HCT116 (cell line): ENCODE results near the gene ZNF746. TPM values are rescaled to one million over a fixed set of nuclear protein-coding genes. Genes with fewer than 3 reads are reported as not detected.

Experiments
- ATAC-seq: fragments of 200-7000 bp; cut with Tn5 transposase; 2 replicates; pipeline ENCODE4 v1.9.1; 2020; ENCODE audit warnings: mild to moderate bottlenecking, moderate library complexity
- BruUV-seq: library from RNA; stranded (reverse); fragments of 400-500 nt; replicated peaks from 2 replicates; lab custom pipeline; 2021; lab: Mats Ljungman, UMichigan
- CTCF ChIA-PET: fragments of 300-600 bp; sonication (Branson Sonifier 250); formaldehyde crosslinking; loops from one replicate; lab custom pipeline; 2021; ENCODE audit warnings: antibody characterized with exemption; lab: Charles Lee
- POLR2A ChIA-PET: fragments of 300-600, 350-600 bp; sonication (Branson Sonifier 250); formaldehyde crosslinking; loops from one replicate; lab custom pipeline; 2021; ENCODE audit warnings: antibody characterized with exemption; lab: Charles Lee
- RAD21 ChIA-PET, 2 experiments: fragments of 300-600 bp; sonication (Branson Sonifier 250); formaldehyde crosslinking; loops; one replicate each; lab custom pipeline; 2023; ENCODE audit warnings: low total read pairs in 2 of 2; ENCODE audit not compliant: uncharacterized antibody in 2 of 2, unreplicated experiment in 2 of 2, low non-redundant PET in 1 of 2; lab: Charles Lee
- DNase-seq: peaks from one replicate; pipeline ENCODE4 v3.0.0-alpha.2; 2010; ENCODE audit warnings: low read depth, low spot score
- H2AFZ ChIP-seq: fragments of 200-600 bp; shearing (Covaris generic), sonication (generic); 2 replicates; pipeline ENCODE4 v1.6.1; 2017; ENCODE audit warnings: low read depth, mixed run types, mixed read lengths, antibody characterized with exemption, low read length; ENCODE audit not compliant: poor library complexity, severe bottlenecking
- H3K27ac ChIP-seq: 2 replicates; pipeline ENCODE4 v1.5.1; 2012; ENCODE audit warnings: low read depth, low read length
- H3K27me3 ChIP-seq: fragments of 200-600 bp; sonication (generic); 2 replicates; pipeline ENCODE4 v1.6.1; 2016; ENCODE audit warnings: mixed run types, low read length, mixed read lengths; ENCODE audit not compliant: insufficient read depth
- H3K36me3 ChIP-seq, 2 experiments: fragments of 200-500 bp in 1 of 2; fragments of 200-600 bp in 1 of 2; sonication (Bioruptor generic) in 1 of 2; sonication (generic) in 1 of 2; 2 replicates each; pipeline versions ENCODE4 v1.5.1 to v1.6.1; 2014 to 2016; ENCODE audit warnings: low read length in 2 of 2, inconsistent platforms in 1 of 2, mixed read lengths in 1 of 2, mixed run types in 1 of 2; ENCODE audit not compliant: insufficient read depth in 2 of 2, control insufficient read depth in 1 of 2
- H3K4me1 ChIP-seq, 2 experiments: fragments of 200-600 bp in 1 of 2; sonication (generic) in 1 of 2; 2 replicates each; pipeline versions ENCODE4 v1.5.1 to v1.6.1; 2012 to 2017; ENCODE audit warnings: low read length in 2 of 2, inconsistent platforms in 1 of 2, mild to moderate bottlenecking in 1 of 2, mixed read lengths in 1 of 2, mixed run types in 1 of 2, moderate library complexity in 1 of 2; ENCODE audit not compliant: insufficient read depth in 2 of 2, control insufficient read depth in 1 of 2
- H3K4me2 ChIP-seq: fragments of 200-600 bp; sonication (generic); 2 replicates; pipeline ENCODE4 v1.6.1; 2017; ENCODE audit warnings: mixed run types, low read length, mixed read lengths
- H3K4me3 ChIP-seq, 2 experiments: fragments of 200-600 bp in 1 of 2; sonication (generic) in 1 of 2; replicated peaks in 1 of 2; 2 replicates each; pipeline ENCODE4 v1.5.1; 2011 to 2016; ENCODE audit warnings: low read length in 2 of 2, control low read depth in 1 of 2, low read depth in 1 of 2, mild to moderate bottlenecking in 1 of 2, mixed read lengths in 1 of 2, mixed run types in 1 of 2
- H3K79me2 ChIP-seq: fragments of 200-600 bp; sonication (generic); 2 replicates; pipeline ENCODE4 v1.6.1; 2017; ENCODE audit warnings: mild to moderate bottlenecking, mixed run types, low read length, moderate library complexity, mixed read lengths; ENCODE audit not compliant: insufficient read depth
- H3K9ac ChIP-seq: fragments of 200-600 bp; sonication (generic); 2 replicates; pipeline ENCODE4 v1.6.1; 2016; ENCODE audit warnings: low read length, mixed read lengths
- H3K9me2 ChIP-seq: fragments of 200-600 bp; sonication (generic), shearing (Covaris generic); 2 replicates; pipeline ENCODE4 v1.6.1; 2017; ENCODE audit warnings: mixed run types, mild to moderate bottlenecking, moderate library complexity; ENCODE audit not compliant: insufficient read depth
- H3K9me3 ChIP-seq, 2 experiments: fragments of 200-500 bp in 1 of 2; fragments of 200-600 bp in 1 of 2; sonication (Bioruptor generic) in 1 of 2; sonication (generic) in 1 of 2; 2 replicates each; pipeline ENCODE4 v1.6.1; 2014 to 2017; ENCODE audit warnings: low read length in 2 of 2, mixed read lengths in 2 of 2, inconsistent platforms in 1 of 2, low read depth in 1 of 2, mild to moderate bottlenecking in 1 of 2, mixed run types in 1 of 2, moderate library complexity in 1 of 2; ENCODE audit not compliant: control insufficient read depth in 1 of 2, insufficient read depth in 1 of 2
- H4K20me1 ChIP-seq: fragments of 200-600 bp; sonication (generic), shearing (Covaris generic); 2 replicates; pipeline ENCODE4 v1.6.1; 2017; ENCODE audit warnings: mixed run types, mild to moderate bottlenecking, moderate library complexity; ENCODE audit not compliant: insufficient read depth
- CBX3 ChIP-seq: IDR thresholded peaks from 2 replicates; pipeline ENCODE4 v1.6.1; 2012; ENCODE audit warnings: low read depth
- EGR1 ChIP-seq: IDR thresholded peaks from 2 replicates; pipeline ENCODE4 v1.6.1; 2012; ENCODE audit warnings: low read depth
- ELF1 ChIP-seq: IDR thresholded peaks from 2 replicates; pipeline ENCODE4 v1.6.1; 2012; ENCODE audit warnings: low read depth, borderline replicate concordance
- EZH2phosphoT487 ChIP-seq: fragments of 200-600 bp; IDR thresholded peaks from 2 replicates; pipeline ENCODE4 v1.6.1; 2018; ENCODE audit warnings: antibody characterized with exemption, borderline replicate concordance
- POLR2A ChIP-seq: IDR thresholded peaks from 2 replicates; pipeline ENCODE4 v1.7.0; 2011; ENCODE audit warnings: borderline replicate concordance; ENCODE audit not compliant: insufficient read depth, insufficient read length; ENCODE audit errors: extremely low read depth
- RAD21 ChIP-seq: IDR thresholded peaks from 2 replicates; pipeline ENCODE4 v1.6.1; 2012; ENCODE audit warnings: low read depth, mild to moderate bottlenecking
- SP1 ChIP-seq: IDR thresholded peaks from 2 replicates; pipeline ENCODE4 v1.6.1; 2012; ENCODE audit warnings: low read depth
- SRF ChIP-seq: IDR thresholded peaks from 2 replicates; pipeline ENCODE4 v1.6.1; 2012; ENCODE audit warnings: low read depth
- TCF7L2 ChIP-seq: IDR thresholded peaks from 2 replicates; pipeline ENCODE4 v1.7.0; 2011; ENCODE audit warnings: borderline replicate concordance, inconsistent platforms; ENCODE audit not compliant: insufficient read depth, insufficient read length; ENCODE audit errors: extremely low read depth
- YY1 ChIP-seq: IDR thresholded peaks from 2 replicates; pipeline ENCODE4 v1.6.1; 2011; ENCODE audit warnings: low read length, low read depth, moderate library complexity, mild to moderate bottlenecking; ENCODE audit not compliant: insufficient replicate concordance; ENCODE audit errors: extremely low read depth
- ZFX ChIP-seq: fragments of 450-650 bp; IDR thresholded peaks from 2 replicates; pipeline ENCODE4 v1.6.1; 2017
- intact Hi-C: fragments of 100-400 bp; cut with micrococcal nuclease; formaldehyde crosslinking; loops from 2 replicates; pipeline ENCODE4 v1.10.0; 2022
- total RNA-seq: library from RNA; stranded (reverse); gene quantifications from one replicate; pipeline ENCODE4 v1.2.1, GENCODE V29; 2021; ENCODE audit not compliant: unreplicated experiment
- TF ChIP-seq, protein P1 (sequence below): IDR thresholded peaks from 2 replicates; pipeline ENCODE4 v1.6.1; 2012
- TF ChIP-seq, protein P2 (sequence below): IDR thresholded peaks from 2 replicates; pipeline ENCODE4 v1.6.1; 2012
- TF ChIP-seq, protein P3 (sequence below), 3 experiments: fragments of 200-600 bp in 1 of 3; sonication (generic) in 1 of 3; IDR thresholded peaks in 2 of 3; conservative IDR thresholded peaks in 1 of 3; 2 replicates each; pipeline ENCODE4 v1.5.1; 2012 to 2017; ENCODE audit warnings: low read depth in 2 of 3, low read length in 2 of 3, antibody characterized with exemption in 1 of 3, borderline replicate concordance in 1 of 3, control low read depth in 1 of 3, mild to moderate bottlenecking in 1 of 3, mixed read lengths in 1 of 3, mixed run types in 1 of 3, moderate library complexity in 1 of 3; ENCODE audit not compliant: insufficient read depth in 1 of 3

ZNF746 gene
- total RNA-seq, 1 experiment from 2014 or later: 18.7 TPM

DNA sequence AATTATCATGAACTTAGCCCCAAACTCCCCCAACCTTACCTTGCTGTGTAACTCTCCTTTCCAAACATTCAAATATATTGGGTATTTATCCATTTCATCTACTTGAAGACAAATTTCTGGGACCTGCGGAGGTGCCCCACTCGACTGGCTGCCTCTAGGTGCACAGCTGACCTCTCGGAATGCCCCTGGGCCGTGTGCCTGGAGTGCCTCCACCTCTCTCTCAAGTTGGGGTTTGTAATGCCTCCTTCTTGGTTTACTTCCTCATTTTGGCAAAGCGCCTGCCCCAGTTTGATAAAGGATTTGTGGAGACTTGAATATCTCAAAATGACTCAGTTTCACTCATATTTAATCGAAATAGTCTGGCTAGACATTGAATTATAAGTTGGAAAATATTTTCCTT is 53.3 kb downstream of the ZNF746 start:
- intact Hi-C loops: no loop called here
- H2AFZ ChIP-seq: no peak overlapping the region
- POLR2A ChIA-PET: no interaction called here

DNA sequence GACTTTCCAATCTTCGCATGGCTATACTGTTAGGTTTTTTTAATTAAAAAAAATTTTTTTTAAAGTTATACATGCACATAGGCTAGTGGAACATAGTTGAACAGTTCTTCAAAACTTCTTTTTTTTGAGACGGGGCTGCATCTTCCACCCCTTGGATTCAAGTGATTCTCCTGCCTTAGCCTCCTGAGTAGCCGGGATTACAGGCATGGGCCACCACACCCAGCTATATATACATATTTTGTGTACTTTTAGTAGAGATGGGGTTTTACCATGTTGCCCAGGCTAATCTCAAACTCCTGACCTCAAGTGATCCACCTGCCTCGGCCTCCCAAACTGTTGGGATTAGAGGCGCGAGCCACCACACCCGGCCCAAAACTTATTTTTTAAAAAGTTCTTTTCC is 54.1 kb downstream of the ZNF746 start:
- ChIA-PET CTCF (interaction anchor here (1.5 kb wide), 1 partner anchor 17 kb away, joined by 3 read pairs; no protein-coding TSS in a partner anchor), RAD21 (no interaction called here), POLR2A (no interaction called here)
- Histone ChIP-seq H3K36me3 (peaks cover 6 to 16% of the 10 kb centered on the region in 2 experiments), H2AFZ (no peak overlapping the region), H3K4me2 (no peak overlapping the region), H3K79me2 (no peaks in the 10 kb centered on the region), H3K9me2 (no peaks in the 10 kb centered on the region), H4K20me1 (no peaks in the 10 kb centered on the region), H3K9me3 (no peaks in the 10 kb centered on the region), H3K4me3 (no peak overlapping the region), H3K9ac (no peak overlapping the region), H3K4me1 (no peaks in the 10 kb centered on the region), H3K27ac (no peak overlapping the region), H3K27me3 (no peaks in the 10 kb centered on the region)
- ATAC-seq (no peak), DNase-seq (no peak)
- no TSS peak for BruUV-seq
- intact Hi-C loops: no loop called here
- TF ChIP-seq, protein P1, sequence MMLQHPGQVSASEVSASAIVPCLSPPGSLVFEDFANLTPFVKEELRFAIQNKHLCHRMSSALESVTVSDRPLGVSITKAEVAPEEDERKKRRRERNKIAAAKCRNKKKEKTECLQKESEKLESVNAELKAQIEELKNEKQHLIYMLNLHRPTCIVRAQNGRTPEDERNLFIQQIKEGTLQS: no peak
- TF ChIP-seq EZH2phosphoT487: no peak
- no peak for TF ChIP-seq ELF1
- TF ChIP-seq, protein P2, sequence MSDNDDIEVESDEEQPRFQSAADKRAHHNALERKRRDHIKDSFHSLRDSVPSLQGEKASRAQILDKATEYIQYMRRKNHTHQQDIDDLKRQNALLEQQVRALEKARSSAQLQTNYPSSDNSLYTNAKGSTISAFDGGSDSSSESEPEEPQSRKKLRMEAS: no peak
- no peak for TF ChIP-seq SP1
- no peak for TF ChIP-seq POLR2A
- no peak for TF ChIP-seq TCF7L2
- TF ChIP-seq ZFX: no peak
- TF ChIP-seq SRF: no peak
- no peak for TF ChIP-seq RAD21
- no peak for TF ChIP-seq CBX3
- no peak for TF ChIP-seq EGR1
- no peak for TF ChIP-seq YY1
- TF ChIP-seq, protein P3, sequence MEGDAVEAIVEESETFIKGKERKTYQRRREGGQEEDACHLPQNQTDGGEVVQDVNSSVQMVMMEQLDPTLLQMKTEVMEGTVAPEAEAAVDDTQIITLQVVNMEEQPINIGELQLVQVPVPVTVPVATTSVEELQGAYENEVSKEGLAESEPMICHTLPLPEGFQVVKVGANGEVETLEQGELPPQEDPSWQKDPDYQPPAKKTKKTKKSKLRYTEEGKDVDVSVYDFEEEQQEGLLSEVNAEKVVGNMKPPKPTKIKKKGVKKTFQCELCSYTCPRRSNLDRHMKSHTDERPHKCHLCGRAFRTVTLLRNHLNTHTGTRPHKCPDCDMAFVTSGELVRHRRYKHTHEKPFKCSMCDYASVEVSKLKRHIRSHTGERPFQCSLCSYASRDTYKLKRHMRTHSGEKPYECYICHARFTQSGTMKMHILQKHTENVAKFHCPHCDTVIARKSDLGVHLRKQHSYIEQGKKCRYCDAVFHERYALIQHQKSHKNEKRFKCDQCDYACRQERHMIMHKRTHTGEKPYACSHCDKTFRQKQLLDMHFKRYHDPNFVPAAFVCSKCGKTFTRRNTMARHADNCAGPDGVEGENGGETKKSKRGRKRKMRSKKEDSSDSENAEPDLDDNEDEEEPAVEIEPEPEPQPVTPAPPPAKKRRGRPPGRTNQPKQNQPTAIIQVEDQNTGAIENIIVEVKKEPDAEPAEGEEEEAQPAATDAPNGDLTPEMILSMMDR (IDR thresholded peaks at IDR 0.05 in 2 of 3, conservative IDR thresholded peaks at IDR 0.05 in 1 of 3; ENCODE audit: borderline replicate concordance in 1 of 3, insufficient read depth in 1 of 3, low read depth in 2 of 3, low read length in 2 of 3): no peak

More for the DNA sequence above, 53.3 kb downstream of the ZNF746 start:
- CTCF ChIA-PET: no interaction called here
- no peak overlapping the region for H3K9ac ChIP-seq
- H3K27me3 ChIP-seq: no peaks in the 10 kb centered on the region
- no TSS peak for BruUV-seq
- no peak for ATAC-seq
- H3K4me3 ChIP-seq: no peak overlapping the region
- H3K9me2 ChIP-seq: no peaks in the 10 kb centered on the region
- TF ChIP-seq EZH2phosphoT487: no peak
- no peak for TF ChIP-seq TCF7L2
- no peak for TF ChIP-seq ELF1
- TF ChIP-seq CBX3: no peak
- TF ChIP-seq, all 23 proteins: peak for 0
- Histone ChIP-seq H4K20me1 (no peaks in the 10 kb centered on the region), H3K4me1 (no peaks in the 10 kb centered on the region), H3K36me3 (peaks cover 6 to 19% of the 10 kb centered on the region in 2 experiments), H3K27ac (no peak overlapping the region), H3K9me3 (no peaks in the 10 kb centered on the region), H3K4me2 (no peak overlapping the region), H3K79me2 (no peaks in the 10 kb centered on the region)
- RAD21 ChIA-PET: no interaction called here
- no peak for DNase-seq
